Neural cell (in vitro differentiated cells): Measurements from ENCODE around the gene OR8J3. TPM values are rescaled to one million over a fixed set of nuclear protein-coding genes. Genes with fewer than 3 reads are reported as not detected.
"Not testable (repeated sequence)": the region's sequence is repeated elsewhere in the genome, so short reads cannot be mapped to it uniquely, and the experiment has no call there.

Experiments
- H2AFZ ChIP-seq: fragments of 200-600, 300-800 bp; sonication (generic), shearing (Covaris generic); 2 replicates; pipeline ENCODE4 v1.6.0; 2014; ENCODE audit warnings: low read depth, mild to moderate bottlenecking, antibody characterized with exemption, low read length, moderate library complexity
- H3F3A ChIP-seq: fragments of 200-600 bp; shearing (Covaris generic); 2 replicates; pipeline ENCODE4 v1.6.1; 2016; ENCODE audit warnings: mild to moderate bottlenecking, moderate library complexity, mixed read lengths, antibody characterized with exemption, low read length; ENCODE audit not compliant: insufficient read depth, poor library complexity, severe bottlenecking
- H3K27ac ChIP-seq: fragments of 200-600, 300-800 bp; sonication (generic), shearing (Covaris generic); 2 replicates; pipeline ENCODE4 v1.5.1; 2014; ENCODE audit warnings: mild to moderate bottlenecking, low read length, moderate library complexity
- H3K27me3 ChIP-seq: fragments of 300-800, 200-600 bp; sonication (generic), shearing (Covaris generic); 2 replicates; pipeline ENCODE4 v1.6.0; 2014; ENCODE audit warnings: mild to moderate bottlenecking, low read depth, low read length, moderate library complexity; ENCODE audit not compliant: insufficient read depth
- H3K36me3 ChIP-seq: fragments of 300-800, 200-600 bp; sonication (generic), shearing (Covaris generic); 2 replicates; pipeline ENCODE4 v1.5.1; 2014; ENCODE audit warnings: mild to moderate bottlenecking, antibody characterized with exemption, low read length, moderate library complexity; ENCODE audit not compliant: insufficient read depth
- H3K4me2 ChIP-seq: fragments of 300-800, 200-600 bp; sonication (generic), shearing (Covaris generic); 2 replicates; pipeline ENCODE4 v1.6.0; 2014; ENCODE audit warnings: mild to moderate bottlenecking, low read length
- H3K4me3 ChIP-seq: fragments of 300-800, 200-600 bp; sonication (generic), shearing (Covaris generic); 2 replicates; pipeline ENCODE4 v1.5.1; 2014; ENCODE audit warnings: mild to moderate bottlenecking, low read length, moderate library complexity
- H3K79me2 ChIP-seq: fragments of 200-600 bp; shearing (Covaris generic); replicated peaks from 2 replicates; pipeline ENCODE4 v1.6.0; 2014; ENCODE audit warnings: mild to moderate bottlenecking, low read length, moderate library complexity; ENCODE audit not compliant: insufficient read depth
- H3K9ac ChIP-seq: fragments of 300-800, 200-600 bp; sonication (generic), shearing (Covaris generic); 2 replicates; pipeline ENCODE4 v1.6.1; 2016; ENCODE audit warnings: mild to moderate bottlenecking, low read length, mixed read lengths
- H3K9me2 ChIP-seq: fragments of 200-600 bp; shearing (Covaris generic); 2 replicates; pipeline ENCODE4 v1.6.1; 2016; ENCODE audit warnings: mild to moderate bottlenecking, low read length, mixed read lengths; ENCODE audit not compliant: insufficient read depth
- H3K9me3 ChIP-seq: fragments of 200-600, 300-800 bp; sonication (generic), shearing (Covaris generic); 2 replicates; pipeline ENCODE4 v1.6.1; 2016; ENCODE audit warnings: mild to moderate bottlenecking, mixed run types, low read length, moderate library complexity, mixed read lengths
- H4K20me1 ChIP-seq: fragments of 200-600 bp; shearing (Covaris generic); 2 replicates; pipeline ENCODE4 v1.6.1; 2016; ENCODE audit warnings: mild to moderate bottlenecking, mixed run types; ENCODE audit not compliant: insufficient read depth
- CTCF ChIP-seq: fragments of 450-650 bp; IDR thresholded peaks from 2 replicates; pipeline ENCODE4 v1.5.1; 2014; ENCODE audit warnings: antibody characterized with exemption, mild to moderate bottlenecking, moderate library complexity; ENCODE audit not compliant: poor library complexity, severe bottlenecking
- MXI1 ChIP-seq: fragments of 450-650 bp; conservative IDR thresholded peaks from 2 replicates; pipeline ENCODE4 v1.6.1; 2014; ENCODE audit warnings: antibody characterized with exemption, mild to moderate bottlenecking; ENCODE audit not compliant: poor library complexity, severe bottlenecking
- REST ChIP-seq: IDR thresholded peaks from 2 replicates; pipeline ENCODE4 v1.6.1; 2012; ENCODE audit warnings: borderline replicate concordance
- polyA plus RNA-seq: library from polyadenylated mRNA; depleted of rRNA; stranded (reverse); fragments of >200 nt; gene quantifications from 2 replicates; pipeline ENCODE4 v1.2.3, GENCODE V29; 2014

OR8J3 gene
- polyA plus RNA-seq, 1 donor from 2014 or later = not detected

DNA sequence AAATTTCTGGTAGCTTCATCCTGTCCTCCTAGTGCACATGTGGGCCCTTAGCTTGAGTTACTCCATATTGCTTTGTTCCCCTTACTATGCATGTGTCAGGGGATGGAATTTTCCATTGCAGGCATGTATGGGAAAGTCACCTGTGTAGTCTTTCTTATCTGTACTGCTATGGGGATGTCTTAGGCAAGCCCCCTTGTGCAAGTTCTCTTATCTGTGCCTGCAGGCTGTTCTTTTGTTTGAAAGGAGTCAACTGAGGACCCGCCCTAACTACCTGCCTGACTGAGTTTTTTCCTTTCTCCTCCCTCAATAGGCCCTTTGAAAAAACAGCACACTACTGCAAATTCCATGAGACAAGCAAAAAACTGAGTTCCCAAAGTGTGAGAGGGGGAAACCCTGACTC is 11.4 kb upstream of the OR8J3 start:
- Histone ChIP-seq H4K20me1 (no peaks in the 10 kb centered on the region), H3F3A (no peaks in the 10 kb centered on the region), H3K27me3 (no peaks in the 10 kb centered on the region), H3K9ac (no peak overlapping the region), H3K4me2 (no peak overlapping the region), H3K9me3 (no peaks in the 10 kb centered on the region), H3K79me2 (no peaks in the 10 kb centered on the region), H3K36me3 (no peaks in the 10 kb centered on the region), H2AFZ (no peak overlapping the region), H3K9me2 (no peaks in the 10 kb centered on the region), H3K4me3 (no peak overlapping the region), H3K27ac (no peak overlapping the region)
- TF ChIP-seq CTCF (no peak), MXI1 (no peak)

DNA sequence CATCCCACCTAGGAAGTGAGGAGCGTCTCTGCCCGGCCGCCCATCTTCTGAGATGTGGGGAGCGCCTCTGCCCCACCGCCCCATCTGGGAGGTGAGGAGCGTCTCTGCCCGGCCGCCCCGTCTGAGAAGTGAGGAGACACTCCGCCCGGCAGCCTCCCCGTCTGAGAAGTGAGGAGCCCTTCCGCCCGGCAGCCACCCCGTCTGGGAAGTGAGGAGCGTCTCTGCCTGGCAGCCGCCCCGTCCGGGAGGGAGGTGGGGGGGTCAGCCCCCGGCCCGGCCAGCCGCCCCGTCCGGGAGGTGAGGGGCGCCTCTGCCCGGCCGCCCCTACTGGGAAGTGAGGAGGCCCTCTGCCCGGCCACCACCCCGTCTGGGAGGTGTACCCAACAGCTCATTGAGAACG is 3.7 kb upstream of the OR8J3 start:
- H3K9me3 ChIP-seq, H3K27me3 ChIP-seq, H3K79me2 ChIP-seq, H3F3A ChIP-seq, H3K4me3 ChIP-seq, H3K36me3 ChIP-seq, H4K20me1 ChIP-seq, H3K9ac ChIP-seq, H2AFZ ChIP-seq, H3K4me2 ChIP-seq, H3K27ac ChIP-seq, H3K9me2 ChIP-seq: not testable (repeated sequence)

GRCh38 chr11:56122073-56122472 is 17.9 kb downstream of the OR8J3 start, which contains the start of gene OR8H3:
OR8H3 (plus strand) TSS chr11:56122373; CDS start chr11:56122373, 0 bp downstream.
- Histone ChIP-seq H3K27ac (no peak within 1 kb of the TSS), H3K4me2 (no peak within 1 kb of the TSS), H3K36me3 (no peaks in the 10 kb centered on the region), H3K4me3 (no peak within 1 kb of the TSS), H3K9me2 (no peaks in the 10 kb centered on the region), H4K20me1 (no peaks in the 10 kb centered on the region), H3K9ac (no peak within 1 kb of the TSS), H3K79me2 (no peaks in the 10 kb centered on the region), H3K9me3 (no peaks in the 10 kb centered on the region), H2AFZ (no peak within 1 kb of the TSS), H3F3A (no peaks in the 10 kb centered on the region), H3K27me3 (no peaks in the 10 kb centered on the region)
- no peak for TF ChIP-seq CTCF
- TF ChIP-seq REST = no peak
